K562 (cell line): ENCODE measurements around the gene HMGN2. TPM values are rescaled to one million over a fixed set of nuclear protein-coding genes. Genes with fewer than 3 reads are reported as not detected.

Experiments
- LARP7 ChIP-seq: fragments of 450-650 bp; IDR thresholded peaks from 2 replicates; pipeline ENCODE4 v1.6.1; 2016
- NCOA4 ChIP-seq: fragments of 450-650 bp; IDR thresholded peaks from 2 replicates; pipeline ENCODE4 v1.6.1; 2018; ENCODE audit warnings: mild to moderate bottlenecking; ENCODE audit not compliant: partially characterized antibody
- PHF20 ChIP-seq: fragments of 450-650 bp; IDR thresholded peaks from 2 replicates; pipeline ENCODE4 v1.6.1; 2018; ENCODE audit not compliant: partially characterized antibody
- POLR2AphosphoS5 ChIP-seq: IDR thresholded peaks from 2 replicates; pipeline ENCODE4 v1.6.1; 2011; ENCODE audit warnings: mild to moderate bottlenecking, low read depth, low read length, moderate library complexity; ENCODE audit not compliant: control insufficient read depth, insufficient read depth
- SAFB2 ChIP-seq: fragments of 200-400 bp; formaldehyde crosslinking; IDR thresholded peaks from 2 replicates; pipeline ENCODE4 v1.6.1; 2018; ENCODE audit warnings: borderline replicate concordance, low read length, low read depth, moderate library complexity; ENCODE audit not compliant: severe bottlenecking
- U2AF2 ChIP-seq: fragments of 200-400 bp; formaldehyde crosslinking; optimal IDR thresholded peaks from 2 replicates; pipeline ENCODE3; 2017; ENCODE audit warnings: low read depth, mild to moderate bottlenecking, low read length
- ZBED1 ChIP-seq: IDR thresholded peaks from 2 replicates; pipeline ENCODE4 v1.6.1; 2014
- ZFP36 ChIP-seq: fragments of 150-350 bp; IDR thresholded peaks from 2 replicates; pipeline ENCODE4 v1.6.1; 2018; ENCODE audit warnings: low read length, low read depth; ENCODE audit not compliant: partially characterized antibody
- ZNF121 ChIP-seq: sonication (generic); formaldehyde crosslinking; conservative IDR thresholded peaks from 2 replicates; pipeline ENCODE4 v1.8.0; 2022; ENCODE audit warnings: missing genetic modification reagents
- ZNF551 ChIP-seq: fragments of 250-450 bp; sonication (Bioruptor Pico); IDR thresholded peaks from 2 replicates; pipeline ENCODE4 v1.5.0; 2021; ENCODE audit warnings: mild to moderate bottlenecking, moderate library complexity
- ZNF699 ChIP-seq: fragments of 250-450 bp; sonication (Bioruptor Pico); IDR thresholded peaks from 2 replicates; pipeline ENCODE4 v1.8.0; 2021; ENCODE audit warnings: mild to moderate bottlenecking, moderate library complexity; ENCODE audit not compliant: insufficient replicate concordance
- polyA plus RNA-seq, 8 experiments: library from polyadenylated mRNA; depleted of rRNA in 4 of 8; stranded (reverse) in 5 of 8; unstranded in 3 of 8; fragments of >200 nt; fragmentation: Nextera tagmentation in 2 of 8; fragmentation: Illumina TruSeq in 1 of 8; extraction: Ambion mirVana in 2 of 8; extraction: Trizol in 1 of 8; gene quantifications; 2 replicates each; pipeline versions ENCODE4 v1.2.1 to v1.2.3, GENCODE V29; 2011 to 2014; ENCODE audit warnings: inconsistent platforms in 1 of 8, missing spikeins in 1 of 8
- total RNA-seq, 7 experiments: library from RNA; depleted of rRNA in 6 of 7; stranded (reverse); fragments of >200 nt in 6 of 7; fragmentation: Illumina TruSeq in 2 of 7; extraction: Trizol in 2 of 7; gene quantifications; 2 replicates each; pipeline versions ENCODE4 v1.2.1 to v1.2.3, GENCODE V29; 2011 to 2021; ENCODE audit warnings: low replicate concordance in 1 of 7
- TF ChIP-seq, protein P1 (sequence below): fragments of 250-450 bp; sonication (Bioruptor Pico); IDR thresholded peaks from 2 replicates; pipeline ENCODE4 v1.5.0; 2021
- TF ChIP-seq, protein P2 (sequence below), 2 experiments: fragments of 450-650 bp in 1 of 2; IDR thresholded peaks; 2 replicates each; pipeline ENCODE4 v1.6.1; 2011 to 2017; ENCODE audit warnings: low read depth in 2 of 2, antibody characterized with exemption in 1 of 2, borderline replicate concordance in 1 of 2, low read length in 1 of 2, mild to moderate bottlenecking in 1 of 2, mixed read lengths in 1 of 2; ENCODE audit not compliant: control insufficient read depth in 1 of 2
- TF ChIP-seq, protein P3 (sequence below): sonication (generic); formaldehyde crosslinking; IDR thresholded peaks from 2 replicates; pipeline ENCODE4 v1.8.0; 2023; ENCODE audit warnings: missing genetic modification reagents, mild to moderate bottlenecking, borderline replicate concordance
- TF ChIP-seq, protein P4 (sequence below): IDR thresholded peaks from 2 replicates; pipeline ENCODE4 v1.6.1; 2012; ENCODE audit warnings: low read depth, low read length, improper control_type of control experiment, borderline replicate concordance
- TF ChIP-seq, protein P5 (sequence below): fragments of 250-450 bp; sonication (Bioruptor Pico); IDR thresholded peaks from 2 replicates; pipeline ENCODE4 v1.8.0; 2021; ENCODE audit warnings: moderate library complexity, mild to moderate bottlenecking, inconsistent platforms

The HMGN2 gene
- total and polyA plus RNA-seq, 9 of the 15 experiments (the other 6 are each of a cell fraction or from before 2014, with no cell fraction given), result 370 to 1,354 (median 965) TPM

DNA sequence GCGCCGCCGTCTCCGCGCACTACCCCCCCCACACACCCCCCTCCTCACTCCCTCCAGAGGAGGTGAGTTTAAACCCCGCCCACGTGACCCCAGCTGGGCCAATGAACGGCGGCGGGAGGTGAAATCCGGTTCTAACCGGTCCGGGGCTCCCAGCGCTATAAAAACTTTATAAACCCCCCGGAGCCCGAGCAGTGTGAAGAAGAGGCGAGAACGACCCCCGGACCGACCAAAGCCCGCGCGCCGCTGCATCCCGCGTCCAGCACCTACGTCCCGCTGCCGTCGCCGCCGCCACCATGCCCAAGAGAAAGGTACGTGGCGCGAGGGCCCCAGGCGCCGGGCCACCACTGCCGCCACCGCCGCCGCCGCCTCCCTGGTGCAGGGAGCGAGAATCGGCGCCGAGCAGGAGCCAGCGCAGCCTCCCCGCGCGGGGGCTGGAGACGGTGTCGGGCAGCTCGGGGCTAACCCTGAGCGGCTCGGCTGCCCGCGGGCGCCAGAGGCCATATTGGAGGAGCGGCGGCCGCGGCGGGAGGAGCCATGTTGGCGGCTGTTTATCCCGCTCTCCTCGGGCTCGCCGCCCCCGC, at the start of gene HMGN2 (continued):
- TF ChIP-seq, protein P1, sequence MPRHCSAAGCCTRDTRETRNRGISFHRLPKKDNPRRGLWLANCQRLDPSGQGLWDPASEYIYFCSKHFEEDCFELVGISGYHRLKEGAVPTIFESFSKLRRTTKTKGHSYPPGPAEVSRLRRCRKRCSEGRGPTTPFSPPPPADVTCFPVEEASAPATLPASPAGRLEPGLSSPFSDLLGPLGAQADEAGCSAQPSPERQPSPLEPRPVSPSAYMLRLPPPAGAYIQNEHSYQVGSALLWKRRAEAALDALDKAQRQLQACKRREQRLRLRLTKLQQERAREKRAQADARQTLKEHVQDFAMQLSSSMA (CRISPR knock-in tag), result peak; percentile 61; the same call in 1 of the 2 replicates
- TF ChIP-seq ZNF121 (CRISPR knock-in tag) (no peak), POLR2AphosphoS5 (peak; percentile 66), ZNF699 (CRISPR knock-in tag) (no peak), U2AF2 (no peak), ZNF551 (no peak), NCOA4 (no peak), PHF20 (no peak), SAFB2 (no peak), ZBED1 (no peak), ZFP36 (no peak), LARP7 (no peak)
- TF ChIP-seq, protein P2, sequence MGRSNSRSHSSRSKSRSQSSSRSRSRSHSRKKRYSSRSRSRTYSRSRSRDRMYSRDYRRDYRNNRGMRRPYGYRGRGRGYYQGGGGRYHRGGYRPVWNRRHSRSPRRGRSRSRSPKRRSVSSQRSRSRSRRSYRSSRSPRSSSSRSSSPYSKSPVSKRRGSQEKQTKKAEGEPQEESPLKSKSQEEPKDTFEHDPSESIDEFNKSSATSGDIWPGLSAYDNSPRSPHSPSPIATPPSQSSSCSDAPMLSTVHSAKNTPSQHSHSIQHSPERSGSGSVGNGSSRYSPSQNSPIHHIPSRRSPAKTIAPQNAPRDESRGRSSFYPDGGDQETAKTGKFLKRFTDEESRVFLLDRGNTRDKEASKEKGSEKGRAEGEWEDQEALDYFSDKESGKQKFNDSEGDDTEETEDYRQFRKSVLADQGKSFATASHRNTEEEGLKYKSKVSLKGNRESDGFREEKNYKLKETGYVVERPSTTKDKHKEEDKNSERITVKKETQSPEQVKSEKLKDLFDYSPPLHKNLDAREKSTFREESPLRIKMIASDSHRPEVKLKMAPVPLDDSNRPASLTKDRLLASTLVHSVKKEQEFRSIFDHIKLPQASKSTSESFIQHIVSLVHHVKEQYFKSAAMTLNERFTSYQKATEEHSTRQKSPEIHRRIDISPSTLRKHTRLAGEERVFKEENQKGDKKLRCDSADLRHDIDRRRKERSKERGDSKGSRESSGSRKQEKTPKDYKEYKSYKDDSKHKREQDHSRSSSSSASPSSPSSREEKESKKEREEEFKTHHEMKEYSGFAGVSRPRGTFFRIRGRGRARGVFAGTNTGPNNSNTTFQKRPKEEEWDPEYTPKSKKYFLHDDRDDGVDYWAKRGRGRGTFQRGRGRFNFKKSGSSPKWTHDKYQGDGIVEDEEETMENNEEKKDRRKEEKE (IDR thresholded peaks at IDR 0.05; ENCODE audit: borderline replicate concordance in 1 of 2, control insufficient read depth in 1 of 2, low read depth in 2 of 2, low read length in 1 of 2), result no peak
- TF ChIP-seq, protein P3, sequence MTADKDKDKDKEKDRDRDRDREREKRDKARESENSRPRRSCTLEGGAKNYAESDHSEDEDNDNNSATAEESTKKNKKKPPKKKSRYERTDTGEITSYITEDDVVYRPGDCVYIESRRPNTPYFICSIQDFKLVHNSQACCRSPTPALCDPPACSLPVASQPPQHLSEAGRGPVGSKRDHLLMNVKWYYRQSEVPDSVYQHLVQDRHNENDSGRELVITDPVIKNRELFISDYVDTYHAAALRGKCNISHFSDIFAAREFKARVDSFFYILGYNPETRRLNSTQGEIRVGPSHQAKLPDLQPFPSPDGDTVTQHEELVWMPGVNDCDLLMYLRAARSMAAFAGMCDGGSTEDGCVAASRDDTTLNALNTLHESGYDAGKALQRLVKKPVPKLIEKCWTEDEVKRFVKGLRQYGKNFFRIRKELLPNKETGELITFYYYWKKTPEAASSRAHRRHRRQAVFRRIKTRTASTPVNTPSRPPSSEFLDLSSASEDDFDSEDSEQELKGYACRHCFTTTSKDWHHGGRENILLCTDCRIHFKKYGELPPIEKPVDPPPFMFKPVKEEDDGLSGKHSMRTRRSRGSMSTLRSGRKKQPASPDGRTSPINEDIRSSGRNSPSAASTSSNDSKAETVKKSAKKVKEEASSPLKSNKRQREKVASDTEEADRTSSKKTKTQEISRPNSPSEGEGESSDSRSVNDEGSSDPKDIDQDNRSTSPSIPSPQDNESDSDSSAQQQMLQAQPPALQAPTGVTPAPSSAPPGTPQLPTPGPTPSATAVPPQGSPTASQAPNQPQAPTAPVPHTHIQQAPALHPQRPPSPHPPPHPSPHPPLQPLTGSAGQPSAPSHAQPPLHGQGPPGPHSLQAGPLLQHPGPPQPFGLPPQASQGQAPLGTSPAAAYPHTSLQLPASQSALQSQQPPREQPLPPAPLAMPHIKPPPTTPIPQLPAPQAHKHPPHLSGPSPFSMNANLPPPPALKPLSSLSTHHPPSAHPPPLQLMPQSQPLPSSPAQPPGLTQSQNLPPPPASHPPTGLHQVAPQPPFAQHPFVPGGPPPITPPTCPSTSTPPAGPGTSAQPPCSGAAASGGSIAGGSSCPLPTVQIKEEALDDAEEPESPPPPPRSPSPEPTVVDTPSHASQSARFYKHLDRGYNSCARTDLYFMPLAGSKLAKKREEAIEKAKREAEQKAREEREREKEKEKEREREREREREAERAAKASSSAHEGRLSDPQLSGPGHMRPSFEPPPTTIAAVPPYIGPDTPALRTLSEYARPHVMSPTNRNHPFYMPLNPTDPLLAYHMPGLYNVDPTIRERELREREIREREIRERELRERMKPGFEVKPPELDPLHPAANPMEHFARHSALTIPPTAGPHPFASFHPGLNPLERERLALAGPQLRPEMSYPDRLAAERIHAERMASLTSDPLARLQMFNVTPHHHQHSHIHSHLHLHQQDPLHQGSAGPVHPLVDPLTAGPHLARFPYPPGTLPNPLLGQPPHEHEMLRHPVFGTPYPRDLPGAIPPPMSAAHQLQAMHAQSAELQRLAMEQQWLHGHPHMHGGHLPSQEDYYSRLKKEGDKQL (CRISPR knock-in tag), result no peak
- TF ChIP-seq, protein P4, sequence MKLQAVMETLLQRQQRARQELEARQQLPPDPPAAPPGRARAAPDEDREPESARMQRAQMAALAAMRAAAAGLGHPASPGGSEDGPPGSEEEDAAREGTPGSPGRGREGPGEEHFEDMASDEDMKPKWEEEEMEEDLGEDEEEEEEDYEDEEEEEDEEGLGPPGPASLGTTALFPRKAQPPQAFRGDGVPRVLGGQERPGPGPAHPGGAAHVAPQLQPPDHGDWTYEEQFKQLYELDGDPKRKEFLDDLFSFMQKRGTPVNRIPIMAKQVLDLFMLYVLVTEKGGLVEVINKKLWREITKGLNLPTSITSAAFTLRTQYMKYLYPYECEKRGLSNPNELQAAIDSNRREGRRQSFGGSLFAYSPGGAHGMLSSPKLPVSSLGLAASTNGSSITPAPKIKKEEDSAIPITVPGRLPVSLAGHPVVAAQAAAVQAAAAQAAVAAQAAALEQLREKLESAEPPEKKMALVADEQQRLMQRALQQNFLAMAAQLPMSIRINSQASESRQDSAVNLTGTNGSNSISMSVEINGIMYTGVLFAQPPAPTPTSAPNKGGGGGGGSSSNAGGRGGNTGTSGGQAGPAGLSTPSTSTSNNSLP, result 0 out of 2 replicates have a peak, but pooled peaks have one; percentile 6
- TF ChIP-seq, protein P5, sequence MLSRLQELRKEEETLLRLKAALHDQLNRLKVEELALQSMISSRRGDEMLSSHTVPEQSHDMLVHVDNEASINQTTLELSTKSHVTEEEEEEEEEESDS (CRISPR knock-in tag), result no peak
